Trophoblast cell (in vitro differentiated cells and primary cell): ENCODE measurements around the gene CERK.

Experiments used
- DNase-seq, 2 donors: peaks; one replicate each; pipeline ENCODE4 v3.0.0-alpha.2; 2016
- H2AFZ ChIP-seq: 2 replicates; pipeline ENCODE4 v1.6.1; 2013; ENCODE audit warnings: low read length, moderate library complexity, mild to moderate bottlenecking; ENCODE audit not compliant: insufficient read depth, poor library complexity
- H2AK5ac ChIP-seq: 2 replicates; pipeline ENCODE4 v1.6.1; 2013; ENCODE audit warnings: mild to moderate bottlenecking, low read length
- H2BK120ac ChIP-seq: 2 replicates; pipeline ENCODE4 v1.6.1; 2013; ENCODE audit warnings: low read length, mild to moderate bottlenecking, moderate library complexity; ENCODE audit not compliant: insufficient read depth, poor library complexity
- H2BK12ac ChIP-seq: 2 replicates; pipeline ENCODE4 v1.6.1; 2013; ENCODE audit warnings: mild to moderate bottlenecking, low read length, moderate library complexity
- H2BK5ac ChIP-seq: 2 replicates; pipeline ENCODE4 v1.6.1; 2013; ENCODE audit warnings: low read length, low read depth, moderate library complexity, mild to moderate bottlenecking; ENCODE audit not compliant: poor library complexity
- H3K14ac ChIP-seq: 2 replicates; pipeline ENCODE4 v1.6.1; 2013; ENCODE audit warnings: mild to moderate bottlenecking, low read length
- H3K18ac ChIP-seq: 2 replicates; pipeline ENCODE4 v1.6.1; 2013; ENCODE audit warnings: mild to moderate bottlenecking, low read length
- H3K23ac ChIP-seq: 2 replicates; pipeline ENCODE4 v1.6.1; 2013; ENCODE audit warnings: low read length
- H3K27ac ChIP-seq: 2 replicates; pipeline ENCODE4 v1.5.1; 2013; ENCODE audit warnings: low read depth, mild to moderate bottlenecking, inconsistent platforms, low read length, moderate library complexity
- H3K27me3 ChIP-seq: 2 replicates; pipeline ENCODE4 v1.6.1; 2013; ENCODE audit warnings: inconsistent platforms, mild to moderate bottlenecking, low read length, moderate library complexity; ENCODE audit not compliant: insufficient read depth
- H3K36me3 ChIP-seq, 2 experiments: 1 replicate in 1 of 2; 2 replicates in 1 of 2; pipeline ENCODE4 v1.6.1; 2013; ENCODE audit warnings: low read length in 2 of 2, mild to moderate bottlenecking in 2 of 2, moderate library complexity in 1 of 2; ENCODE audit not compliant: insufficient read depth in 2 of 2, control insufficient read depth in 1 of 2
- H3K4ac ChIP-seq: 2 replicates; pipeline ENCODE4 v1.6.1; 2013; ENCODE audit warnings: low read depth, mild to moderate bottlenecking, low read length, moderate library complexity
- H3K4me1 ChIP-seq, 2 experiments: 1 replicate in 1 of 2; 2 replicates in 1 of 2; pipeline ENCODE4 v1.6.1; 2013; ENCODE audit warnings: low read length in 2 of 2, mild to moderate bottlenecking in 2 of 2, moderate library complexity in 1 of 2; ENCODE audit not compliant: insufficient read depth in 2 of 2, control insufficient read depth in 1 of 2
- H3K4me2 ChIP-seq: 2 replicates; pipeline ENCODE4 v1.6.1; 2013; ENCODE audit warnings: inconsistent platforms, mild to moderate bottlenecking, low read length, moderate library complexity
- H3K4me3 ChIP-seq: 2 replicates; pipeline ENCODE4 v1.5.1; 2013; ENCODE audit warnings: mild to moderate bottlenecking, low read depth, low read length, inconsistent platforms
- H3K79me1 ChIP-seq: one replicate; pipeline ENCODE4 v1.6.1; 2013; ENCODE audit warnings: low read length
- H3K79me2 ChIP-seq: 2 replicates; pipeline ENCODE4 v1.6.1; 2013; ENCODE audit warnings: low read length, mild to moderate bottlenecking; ENCODE audit not compliant: control insufficient read depth, insufficient read depth, poor library complexity
- H3K9ac ChIP-seq: 2 replicates; pipeline ENCODE4 v1.6.1; 2013; ENCODE audit warnings: mild to moderate bottlenecking, low read length
- H3K9me3 ChIP-seq: 2 replicates; pipeline ENCODE4 v1.6.1; 2013; ENCODE audit warnings: low read depth, mild to moderate bottlenecking, control low read depth, inconsistent platforms, low read length; ENCODE audit not compliant: insufficient read depth
- H4K12ac ChIP-seq: 2 replicates; pipeline ENCODE4 v1.6.1; 2013; ENCODE audit warnings: low read depth, mild to moderate bottlenecking, low read length, moderate library complexity
- H4K8ac ChIP-seq: 2 replicates; pipeline ENCODE4 v1.6.1; 2013; ENCODE audit warnings: low read depth, mild to moderate bottlenecking, low read length, moderate library complexity
- H4K91ac ChIP-seq: one replicate; pipeline ENCODE4 v1.6.1; 2013; ENCODE audit warnings: low read depth, mild to moderate bottlenecking, low read length, moderate library complexity
- WGBS: extraction: QIAGEN DNeasy Blood & Tissue Kit; methylation state at CpG from one replicate; pipeline ENCODE4 v1.1.7; 2013; ENCODE audit warnings: missing lambda C conversion rate; ENCODE audit not compliant: insufficient read length, insufficient coverage; ENCODE audit errors: extremely low coverage; 5-methylcytosine and 5-hydroxymethylcytosine counted together

The CERK gene

DNA sequence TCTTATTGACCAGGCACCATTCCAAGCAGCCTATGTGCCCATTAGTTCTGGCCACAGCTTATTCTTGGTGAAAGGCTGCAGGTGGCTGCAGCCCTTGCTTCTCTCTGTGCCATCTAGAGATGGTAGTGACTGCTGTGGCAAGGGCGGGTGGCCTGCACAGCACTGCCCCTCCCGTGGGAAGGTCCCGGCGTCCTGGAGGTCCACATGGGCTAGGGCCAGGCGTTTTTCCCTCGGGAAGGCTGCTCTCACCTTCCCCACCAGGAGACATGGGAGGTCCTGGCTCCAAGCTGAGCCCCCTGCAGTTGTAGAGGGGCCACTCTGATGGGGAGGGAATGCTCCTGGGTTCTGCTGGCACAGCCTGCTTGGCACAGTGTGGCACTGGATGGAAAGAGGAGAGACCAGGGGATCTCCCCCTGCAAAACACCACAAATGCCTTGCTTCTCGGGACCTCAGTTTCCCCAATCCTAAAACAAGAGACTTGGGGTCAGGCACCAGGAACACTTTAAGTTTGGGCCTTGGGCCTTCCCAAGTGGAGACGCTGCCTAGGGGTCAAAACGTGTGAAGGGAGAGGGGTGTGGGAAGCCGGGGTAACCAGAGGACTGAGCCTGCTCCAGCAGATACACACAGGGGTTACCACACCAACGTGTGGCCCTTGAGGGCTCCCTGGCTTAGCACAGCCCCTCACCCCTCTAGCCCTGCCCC, 14.4 kb upstream of the CERK start:
- H3K27ac ChIP-seq: no peak overlapping the region
- H4K12ac ChIP-seq: no peak overlapping the region
- no peak for DNase-seq
- no CpG with 5 or more reads among the region's 11 CpGs for WGBS
- no peak overlapping the region for H3K4me3 ChIP-seq
- H3K9me3 ChIP-seq: peaks cover 17% of the 10 kb centered on the region
- H3K4me1 ChIP-seq: peaks cover 23 to 28% of the 10 kb centered on the region in 2 experiments
- H3K4ac ChIP-seq: no peak overlapping the region
- no peak overlapping the region for H2AK5ac ChIP-seq
- no peak overlapping the region for H2BK12ac ChIP-seq
- H3K36me3 ChIP-seq: no peaks in the 10 kb centered on the region
- no peak overlapping the region for H3K18ac ChIP-seq
- H3K4me2 ChIP-seq: no peak overlapping the region
- no peak overlapping the region for H2AFZ ChIP-seq
- no peak overlapping the region for H2BK120ac ChIP-seq
- H3K79me1 ChIP-seq: peaks cover 13% of the 10 kb centered on the region
- no peaks in the 10 kb centered on the region for H3K27me3 ChIP-seq
- no peak overlapping the region for H3K23ac ChIP-seq
- H3K79me2 ChIP-seq: no peaks in the 10 kb centered on the region
- H3K14ac ChIP-seq: no peak overlapping the region
- H2BK5ac ChIP-seq: no peak overlapping the region
- H3K9ac ChIP-seq: no peak overlapping the region
- H4K8ac ChIP-seq: no peak overlapping the region
- peak overlapping the region; percentile 7 for H4K91ac ChIP-seq

DNA sequence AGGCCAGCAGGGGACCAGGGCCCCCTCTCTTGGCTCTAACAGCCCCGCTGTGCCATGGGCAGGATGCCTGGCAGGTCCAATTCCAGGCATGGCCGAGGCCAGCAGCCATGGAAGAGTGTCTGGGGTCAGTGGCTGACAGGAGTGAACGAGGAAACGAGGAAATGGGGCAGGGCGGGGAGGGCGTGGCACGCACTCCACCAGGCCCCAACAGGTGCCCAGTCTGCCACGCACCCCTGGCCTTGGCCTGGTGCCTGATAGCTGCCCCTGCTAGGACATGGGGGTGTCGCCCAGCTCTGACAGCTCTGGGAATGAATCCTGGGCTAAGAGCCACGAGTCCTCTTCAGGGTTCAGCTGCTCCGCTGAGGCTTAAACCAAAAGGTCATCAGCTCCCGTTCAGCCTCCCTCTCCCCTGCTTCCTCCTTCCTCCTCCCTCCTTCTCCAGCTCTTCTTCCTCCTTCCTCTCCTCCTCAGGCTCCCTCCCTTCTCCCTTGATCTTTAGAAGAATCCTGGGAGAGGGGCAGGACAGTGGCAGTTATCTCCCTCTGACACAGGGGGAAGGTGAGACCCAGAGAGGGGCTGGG, 12.9 kb upstream of the CERK start:
- no peak overlapping the region for H4K12ac ChIP-seq
- no peak overlapping the region for H4K8ac ChIP-seq
- H3K4me3 ChIP-seq: no peak overlapping the region
- WGBS: no CpG with 5 or more reads among the region's 12 CpGs
- no peak for DNase-seq
- H3K14ac ChIP-seq: peak overlapping the region; percentile 9
- no peak overlapping the region for H3K9ac ChIP-seq
- peaks cover 23 to 28% of the 10 kb centered on the region in 2 experiments for H3K4me1 ChIP-seq
- no peaks in the 10 kb centered on the region for H3K79me2 ChIP-seq
- H4K91ac ChIP-seq: peak overlapping the region; percentile 42
- H3K4ac ChIP-seq: no peak overlapping the region
- no peak overlapping the region for H3K4me2 ChIP-seq
- no peak overlapping the region for H3K23ac ChIP-seq
- H3K9me3 ChIP-seq: peaks cover 10% of the 10 kb centered on the region
- no peak overlapping the region for H3K27ac ChIP-seq
- H2BK5ac ChIP-seq: no peak overlapping the region
- H2BK12ac ChIP-seq: peak overlapping the region; percentile 19
- no peaks in the 10 kb centered on the region for H3K27me3 ChIP-seq
- H2AK5ac ChIP-seq: peak overlapping the region; percentile 19
- H2AFZ ChIP-seq: no peak overlapping the region
- H3K36me3 ChIP-seq: no peaks in the 10 kb centered on the region
- no peak overlapping the region for H3K18ac ChIP-seq
- peaks cover 13% of the 10 kb centered on the region for H3K79me1 ChIP-seq
- H2BK120ac ChIP-seq: peak overlapping the region; percentile 31

DNA sequence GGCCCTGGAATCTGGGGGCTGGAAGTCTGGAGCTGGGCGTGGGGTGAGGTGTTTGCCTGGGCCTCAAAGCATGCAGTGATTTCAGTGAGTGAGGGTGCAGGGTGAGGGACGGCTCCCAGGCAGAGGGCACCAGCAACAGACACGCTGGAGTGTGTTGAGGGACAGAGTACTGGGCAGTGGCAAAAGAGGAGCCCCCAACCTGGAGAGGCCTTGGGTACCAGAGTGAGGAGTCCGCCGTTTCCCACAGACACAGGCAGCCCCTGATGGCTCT, 12.4 kb upstream of the CERK start:
- Histone ChIP-seq H2AFZ (no peak overlapping the region), H3K18ac (no peak overlapping the region), H3K27me3 (no peaks in the 10 kb centered on the region), H4K8ac (no peak overlapping the region), H3K9me3 (peaks cover 5% of the 10 kb centered on the region), H3K4me3 (no peak overlapping the region), H2BK12ac (peak overlapping the region; percentile 19), H3K4me2 (no peak overlapping the region), H4K12ac (no peak overlapping the region), H4K91ac (peak overlapping the region; percentile 42), H3K9ac (no peak overlapping the region), H3K36me3 (no peaks in the 10 kb centered on the region), H3K4ac (no peak overlapping the region), H2AK5ac (no peak overlapping the region), H3K23ac (no peak overlapping the region), H3K79me1 (peaks cover 13% of the 10 kb centered on the region), H3K79me2 (no peaks in the 10 kb centered on the region), H3K4me1 (peaks cover 23 to 28% of the 10 kb centered on the region in 2 experiments), H2BK5ac (peak overlapping the region; percentile 7), H3K27ac (no peak overlapping the region), H3K14ac (no peak overlapping the region), H2BK120ac (peak overlapping the region; percentile 31)
- WGBS: no CpG with 5 or more reads among the region's 5 CpGs
- DNase-seq: no peak

GRCh38 chr22:46749682-46750529, 11.9 kb upstream of the CERK start:
- DNase-seq: peak in 1 of 2 donors; percentile 13
- H3K4me1 ChIP-seq: peaks cover 23 to 28% of the 10 kb centered on the region in 2 experiments
- H3K4ac ChIP-seq: no peak overlapping the region
- H3K23ac ChIP-seq: no peak overlapping the region
- no peak overlapping the region for H3K18ac ChIP-seq
- no peak overlapping the region for H2AFZ ChIP-seq
- peak overlapping the region; percentile 31 for H2BK120ac ChIP-seq
- peaks cover 4% of the 10 kb centered on the region for H3K9me3 ChIP-seq
- peaks cover 13% of the 10 kb centered on the region for H3K79me1 ChIP-seq
- no peak overlapping the region for H4K8ac ChIP-seq
- no peaks in the 10 kb centered on the region for H3K27me3 ChIP-seq
- no peak overlapping the region for H3K9ac ChIP-seq
- H3K4me3 ChIP-seq: no peak overlapping the region
- no peak overlapping the region for H3K14ac ChIP-seq
- peak overlapping the region; percentile 35 for H2BK12ac ChIP-seq
- no peaks in the 10 kb centered on the region for H3K36me3 ChIP-seq
- H2BK5ac ChIP-seq: peak overlapping the region; percentile 7
- no peaks in the 10 kb centered on the region for H3K79me2 ChIP-seq
- H2AK5ac ChIP-seq: no peak overlapping the region
- H4K12ac ChIP-seq: no peak overlapping the region
- peak overlapping the region; percentile 2 for H3K27ac ChIP-seq
- WGBS: no CpG with 5 or more reads among the region's 14 CpGs
- no peak overlapping the region for H3K4me2 ChIP-seq
- H4K91ac ChIP-seq: peak overlapping the region; percentile 42
